Type B pancreatic cell (in vitro differentiated cells): Measurements from ENCODE around the gene HOXA6. TPM values are rescaled to one million over a fixed set of nuclear protein-coding genes. Genes with fewer than 3 reads are reported as not detected.

Source experiments
- DNase-seq: peaks from one replicate; pipeline ENCODE4 v3.0.0; 2021; ENCODE audit warnings: mixed read lengths; ENCODE audit not compliant: unreplicated experiment; ENCODE audit errors: extremely low spot score
- H3K27ac Mint-ChIP-seq: 2 replicates; pipeline ENCODE4 v1.8.0; 2021; ENCODE audit warnings: mild to moderate bottlenecking, mixed read lengths
- H3K27me3 Mint-ChIP-seq: 2 replicates; pipeline ENCODE4 v1.8.0; 2021; ENCODE audit warnings: mixed read lengths
- H3K36me3 Mint-ChIP-seq: 2 replicates; pipeline ENCODE4 v1.8.0; 2021; ENCODE audit warnings: mixed read lengths
- H3K4me1 Mint-ChIP-seq: one replicate; pipeline ENCODE4 v1.8.0; 2021; ENCODE audit warnings: mixed read lengths; ENCODE audit not compliant: unreplicated experiment
- H3K4me3 Mint-ChIP-seq: 2 replicates; pipeline ENCODE4 v1.8.0; 2021; ENCODE audit warnings: mild to moderate bottlenecking, mixed read lengths
- H3K9me3 Mint-ChIP-seq: 2 replicates; pipeline ENCODE4 v1.8.0; 2021; ENCODE audit warnings: mixed read lengths
- total RNA-seq: library from RNA; stranded (reverse); gene quantifications from 2 replicates; pipeline ENCODE4 v1.2.1, GENCODE V29; 2021; ENCODE audit warnings: low replicate concordance
- TF ChIP-seq, protein P1 (sequence below): fragments of 200-600 bp; sonication (generic); conservative IDR thresholded peaks from 2 replicates; pipeline ENCODE4 v1.5.0; 2021; ENCODE audit warnings: antibody characterized with exemption, mild to moderate bottlenecking

HOXA6 gene
- total RNA-seq, 1 donor from 2014 or later, result 10.9 TPM

DNA sequence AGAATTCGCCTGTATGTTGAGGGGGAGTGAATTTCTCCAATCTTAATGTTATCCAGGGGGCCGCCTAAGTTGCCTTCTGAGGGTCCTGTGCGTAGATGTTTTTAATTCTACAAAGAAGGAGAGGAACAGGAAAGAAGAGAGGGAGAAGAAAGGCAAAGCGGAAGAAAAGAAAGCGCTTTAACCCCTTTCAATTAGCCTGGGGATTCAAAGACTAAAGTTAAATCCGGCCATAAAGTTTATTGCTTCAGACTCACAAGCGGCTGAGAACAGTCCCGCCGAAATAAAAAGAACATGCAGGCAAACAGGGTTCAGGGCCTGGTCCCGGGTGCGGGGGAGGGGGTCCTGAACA, 8.6 kb downstream of the HOXA6 start:
- peaks cover 36% of the 10 kb centered on the region for H3K4me1 Mint-ChIP-seq
- no peak for DNase-seq
- H3K4me3 Mint-ChIP-seq, result peak overlapping the region; percentile 99
- H3K27ac Mint-ChIP-seq, result peak overlapping the region; percentile 94
- TF ChIP-seq, protein P1, sequence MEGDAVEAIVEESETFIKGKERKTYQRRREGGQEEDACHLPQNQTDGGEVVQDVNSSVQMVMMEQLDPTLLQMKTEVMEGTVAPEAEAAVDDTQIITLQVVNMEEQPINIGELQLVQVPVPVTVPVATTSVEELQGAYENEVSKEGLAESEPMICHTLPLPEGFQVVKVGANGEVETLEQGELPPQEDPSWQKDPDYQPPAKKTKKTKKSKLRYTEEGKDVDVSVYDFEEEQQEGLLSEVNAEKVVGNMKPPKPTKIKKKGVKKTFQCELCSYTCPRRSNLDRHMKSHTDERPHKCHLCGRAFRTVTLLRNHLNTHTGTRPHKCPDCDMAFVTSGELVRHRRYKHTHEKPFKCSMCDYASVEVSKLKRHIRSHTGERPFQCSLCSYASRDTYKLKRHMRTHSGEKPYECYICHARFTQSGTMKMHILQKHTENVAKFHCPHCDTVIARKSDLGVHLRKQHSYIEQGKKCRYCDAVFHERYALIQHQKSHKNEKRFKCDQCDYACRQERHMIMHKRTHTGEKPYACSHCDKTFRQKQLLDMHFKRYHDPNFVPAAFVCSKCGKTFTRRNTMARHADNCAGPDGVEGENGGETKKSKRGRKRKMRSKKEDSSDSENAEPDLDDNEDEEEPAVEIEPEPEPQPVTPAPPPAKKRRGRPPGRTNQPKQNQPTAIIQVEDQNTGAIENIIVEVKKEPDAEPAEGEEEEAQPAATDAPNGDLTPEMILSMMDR, result no peak
- H3K27me3 Mint-ChIP-seq, result peaks cover 48% of the 10 kb centered on the region
- H3K9me3 Mint-ChIP-seq, result no peaks in the 10 kb centered on the region
- peaks cover 35% of the 10 kb centered on the region for H3K36me3 Mint-ChIP-seq

DNA sequence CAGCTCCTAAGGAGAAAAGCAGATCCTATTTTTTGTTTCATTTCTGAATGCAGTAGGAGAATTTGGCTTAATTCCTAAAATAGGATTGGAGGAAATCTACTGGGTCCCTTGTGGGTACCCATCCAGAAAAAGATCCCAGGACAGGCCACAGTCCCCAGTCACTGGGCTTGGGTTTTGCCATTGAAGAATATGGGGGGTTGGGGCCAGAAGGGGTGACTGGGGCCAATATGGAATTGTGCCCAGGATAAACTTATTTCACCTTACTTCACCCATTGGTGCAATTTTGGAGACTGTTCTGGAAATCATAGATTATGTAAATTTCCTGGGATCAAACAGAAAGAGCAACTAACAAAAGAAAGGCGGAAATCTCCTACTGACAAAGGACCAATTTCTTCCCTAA, 9.1 kb downstream of the HOXA6 start:
- Mint-ChIP-seq H3K4me3 (peak overlapping the region; percentile 99), H3K27ac (peak overlapping the region; percentile 94), H3K4me1 (peaks cover 38% of the 10 kb centered on the region), H3K9me3 (no peaks in the 10 kb centered on the region), H3K27me3 (peaks cover 47% of the 10 kb centered on the region), H3K36me3 (peaks cover 34% of the 10 kb centered on the region)
- no peak for DNase-seq
- TF ChIP-seq, protein P1, result no peak

DNA sequence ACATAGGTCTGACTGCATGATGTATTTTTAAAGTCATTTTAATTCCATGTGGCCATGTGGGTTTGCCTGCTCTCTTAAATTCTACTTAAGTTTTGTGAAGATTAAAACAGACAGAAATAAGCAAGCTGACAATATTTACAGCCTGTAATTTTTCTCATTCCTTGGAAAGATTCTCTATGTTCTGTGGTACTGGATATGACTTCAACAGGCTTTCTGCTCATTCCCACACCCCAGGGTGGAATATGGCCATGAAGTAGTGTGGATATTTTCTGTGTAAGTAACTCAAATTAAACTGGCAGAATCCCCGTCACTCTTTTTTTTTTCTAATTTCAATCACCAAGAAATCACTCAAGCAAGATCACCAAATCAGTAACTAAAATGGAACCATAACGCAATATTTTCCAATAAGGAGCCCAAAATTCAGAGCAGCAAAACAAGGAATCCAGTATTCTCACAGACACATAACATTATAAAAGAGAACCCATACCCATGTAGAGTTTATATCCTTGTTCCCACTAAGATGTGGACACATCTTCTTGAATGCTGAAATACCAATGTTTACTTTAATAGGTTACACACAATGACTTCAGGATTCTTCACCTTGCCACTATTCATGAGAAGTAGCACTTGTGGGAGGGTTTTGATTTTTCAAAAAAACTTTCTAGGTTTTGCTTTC, 9.8 kb downstream of the HOXA6 start:
- Mint-ChIP-seq H3K36me3 (peaks cover 32% of the 10 kb centered on the region), H3K9me3 (no peaks in the 10 kb centered on the region), H3K27me3 (peaks cover 48% of the 10 kb centered on the region), H3K27ac (peak overlapping the region; percentile 94), H3K4me1 (peaks cover 43% of the 10 kb centered on the region), H3K4me3 (peak overlapping the region; percentile 99)
- TF ChIP-seq, protein P1, result no peak
- no peak for DNase-seq

DNA sequence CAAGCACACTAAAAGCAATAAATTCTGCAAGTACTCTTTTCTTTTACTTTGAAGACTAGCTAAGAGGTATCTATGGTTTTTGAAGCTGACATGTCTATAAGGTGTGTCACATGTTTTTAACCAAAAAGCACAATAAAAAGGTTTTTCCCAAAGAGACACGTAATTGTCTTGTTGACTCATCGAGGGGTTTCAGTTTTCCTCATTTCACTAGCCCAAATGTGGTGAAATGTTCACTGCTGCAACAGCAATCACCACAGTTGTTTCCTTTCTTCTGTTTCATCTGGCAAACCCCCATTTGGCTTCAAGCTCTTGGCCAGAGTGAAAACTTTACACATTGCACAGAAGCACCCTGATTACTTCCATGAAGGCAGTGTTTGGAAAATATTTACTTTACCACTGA, 13.2 kb downstream of the HOXA6 start:
- Mint-ChIP-seq H3K27ac (peak overlapping the region; percentile 94), H3K27me3 (peaks cover 28% of the 10 kb centered on the region), H3K4me1 (peaks cover 52% of the 10 kb centered on the region)

DNA sequence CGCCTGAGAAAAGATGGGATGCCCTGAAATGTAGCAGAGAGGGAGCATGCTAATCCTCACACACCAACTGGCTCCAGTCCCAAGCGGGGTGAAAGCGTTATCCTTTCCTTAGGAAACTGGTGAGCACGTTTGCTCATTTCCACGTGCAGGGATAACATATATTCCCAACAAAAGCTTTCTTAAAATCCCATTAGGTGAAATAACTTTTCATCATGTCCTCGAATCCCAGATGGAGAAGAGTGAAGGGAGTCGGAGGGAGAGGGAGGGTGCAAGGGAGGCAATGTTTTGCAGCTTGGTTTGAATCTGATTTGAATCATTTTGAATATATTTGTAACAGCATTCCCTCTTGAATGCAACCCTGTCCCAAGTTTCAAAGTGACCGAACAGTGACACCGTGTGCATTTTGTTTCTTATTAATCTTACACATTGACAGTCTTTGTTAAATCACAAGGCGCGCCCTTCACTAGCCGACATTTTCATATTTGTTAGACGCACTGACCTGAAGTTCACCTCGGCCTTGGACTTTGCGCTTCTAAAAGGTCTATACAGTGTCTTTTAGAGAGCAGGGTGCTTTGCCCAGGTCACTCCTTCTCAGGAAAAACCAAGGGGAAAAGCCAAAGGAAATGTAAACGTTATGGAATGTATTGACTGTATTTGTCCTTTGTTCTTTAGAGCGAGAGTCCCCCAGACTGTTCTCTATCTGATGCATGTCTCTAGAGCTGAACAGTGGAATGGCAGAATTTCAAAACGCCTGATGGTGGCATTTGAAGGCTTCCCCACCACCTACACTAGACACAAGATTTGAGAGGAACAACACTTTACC, 14.0 kb downstream of the HOXA6 start:
- no peak for DNase-seq
- peaks cover 30% of the 10 kb centered on the region for H3K27me3 Mint-ChIP-seq

More for the DNA sequence above, 13.2 kb downstream of the HOXA6 start:
- no peak for DNase-seq
- Mint-ChIP-seq H3K9me3 (no peaks in the 10 kb centered on the region), H3K4me3 (peak overlapping the region; percentile 99), H3K36me3 (peaks cover 8% of the 10 kb centered on the region)
- TF ChIP-seq, protein P1, result no peak

More for the DNA sequence above, 14.0 kb downstream of the HOXA6 start:
- no peaks in the 10 kb centered on the region for H3K9me3 Mint-ChIP-seq
- TF ChIP-seq, protein P1, result no peak
- peak overlapping the region; percentile 99 for H3K4me3 Mint-ChIP-seq
- H3K4me1 Mint-ChIP-seq, result peaks cover 58% of the 10 kb centered on the region
- H3K36me3 Mint-ChIP-seq, result peaks cover 15% of the 10 kb centered on the region
- H3K27ac Mint-ChIP-seq, result peak overlapping the region; percentile 94
